GM12892 (cell line): Measurements from ENCODE around the gene SANBR.

Experiments used
- POLR2A ChIP-seq: IDR thresholded peaks from 2 replicates; pipeline ENCODE4 v1.6.1; 2011; ENCODE audit warnings: low read depth, low read length, control low read depth
- POLR2AphosphoS5 ChIP-seq: IDR thresholded peaks from 2 replicates; pipeline ENCODE4 v1.6.1; 2011; ENCODE audit warnings: low read depth, low read length, control low read depth
- TAF1 ChIP-seq: IDR thresholded peaks from 2 replicates; pipeline ENCODE4 v1.6.1; 2011; ENCODE audit warnings: low read depth, mild to moderate bottlenecking, control low read depth, low read length, borderline replicate concordance

DNA sequence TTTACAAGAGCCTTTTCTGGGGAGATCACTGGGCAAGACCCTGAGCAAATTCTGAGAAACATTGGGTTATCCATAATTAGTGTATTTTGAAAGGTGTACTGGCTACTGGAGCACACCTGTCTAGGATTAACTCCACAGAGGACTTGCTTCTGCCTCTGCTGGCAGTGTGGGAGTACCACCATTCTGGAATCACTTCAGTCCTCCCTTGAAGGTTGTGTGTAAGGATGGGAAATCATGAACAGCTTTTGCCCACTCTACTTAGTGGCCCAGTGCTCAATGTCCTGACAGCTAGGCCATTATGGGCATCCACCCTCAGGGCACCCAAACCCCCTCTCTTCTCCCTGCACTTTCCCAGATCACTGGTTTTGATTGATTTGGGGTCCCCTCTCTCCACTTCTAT lies 8.1 kb upstream of the SANBR start:
- TF ChIP-seq POLR2A (no peak), TAF1 (no peak), POLR2AphosphoS5 (no peak)
